Astrocyte (in vitro differentiated cells and primary cell): ENCODE data around the gene PLEKHM3. TPM values are rescaled to one million over a fixed set of nuclear protein-coding genes. Genes with fewer than 3 reads are reported as not detected.

Source experiments
- DNase-seq: peaks from one replicate; pipeline ENCODE4 v3.0.0-alpha.2; 2010; ENCODE audit warnings: low read depth
- FAIRE-seq: peaks from 2 replicates; lab custom pipeline; 2011; peaks lifted over from hg19 to GRCh38; lab: Jason Lieb, UNC
- H2AFZ ChIP-seq: 2 replicates; pipeline ENCODE4 v1.6.0; 2012; ENCODE audit warnings: low read depth, low read length, inconsistent platforms
- H3K27ac ChIP-seq: 2 replicates; pipeline ENCODE4 v1.5.1; 2011; ENCODE audit warnings: low read depth, low read length, inconsistent platforms
- H3K27me3 ChIP-seq: 2 replicates; pipeline ENCODE4 v1.6.0; 2011; ENCODE audit warnings: low read length, inconsistent platforms; ENCODE audit not compliant: insufficient read depth
- H3K36me3 ChIP-seq: 2 replicates; pipeline ENCODE4 v1.5.1; 2011; ENCODE audit warnings: low read length, inconsistent platforms; ENCODE audit not compliant: insufficient read depth
- H3K4me1 ChIP-seq: 2 replicates; pipeline ENCODE4 v1.5.1; 2011; ENCODE audit warnings: low read length, inconsistent platforms; ENCODE audit not compliant: insufficient read depth
- H3K4me2 ChIP-seq: 2 replicates; pipeline ENCODE4 v1.6.0; 2012; ENCODE audit warnings: low read length, inconsistent platforms
- H3K4me3 ChIP-seq: 2 replicates; pipeline ENCODE4 v1.5.1; 2011; ENCODE audit warnings: low read depth, mild to moderate bottlenecking, low read length, inconsistent platforms; ENCODE audit not compliant: insufficient read depth
- H3K79me2 ChIP-seq: 2 replicates; pipeline ENCODE4 v1.6.0; 2012; ENCODE audit warnings: mild to moderate bottlenecking, low read length, inconsistent platforms; ENCODE audit not compliant: insufficient read depth
- H3K9ac ChIP-seq: 2 replicates; pipeline ENCODE4 v1.6.0; 2012; ENCODE audit warnings: mild to moderate bottlenecking, low read length, inconsistent platforms
- H3K9me3 ChIP-seq: 2 replicates; pipeline ENCODE4 v1.5.1; 2012; ENCODE audit warnings: low read depth, mild to moderate bottlenecking, low read length, inconsistent platforms; ENCODE audit not compliant: insufficient read depth
- H4K20me1 ChIP-seq: 2 replicates; pipeline ENCODE4 v1.6.0; 2012; ENCODE audit warnings: low read length, inconsistent platforms; ENCODE audit not compliant: insufficient read depth
- H3K27ac Mint-ChIP-seq: one replicate; pipeline ENCODE4 v1.8.0; 2021; ENCODE audit warnings: mild to moderate bottlenecking, mixed read lengths; ENCODE audit not compliant: unreplicated experiment
- H3K27me3 Mint-ChIP-seq: one replicate; pipeline ENCODE4 v1.8.0; 2021; ENCODE audit warnings: low read depth, mixed read lengths; ENCODE audit not compliant: unreplicated experiment
- H3K36me3 Mint-ChIP-seq: one replicate; pipeline ENCODE4 v1.8.0; 2021; ENCODE audit warnings: low read depth, mixed read lengths; ENCODE audit not compliant: unreplicated experiment
- H3K4me1 Mint-ChIP-seq: one replicate; pipeline ENCODE4 v1.8.0; 2021; ENCODE audit warnings: low read depth, mixed read lengths; ENCODE audit not compliant: unreplicated experiment
- H3K4me3 Mint-ChIP-seq: one replicate; pipeline ENCODE4 v1.8.0; 2021; ENCODE audit warnings: mild to moderate bottlenecking, moderate library complexity, mixed read lengths; ENCODE audit not compliant: unreplicated experiment
- H3K9me3 Mint-ChIP-seq: one replicate; pipeline ENCODE4 v1.8.0; 2021; ENCODE audit warnings: mild to moderate bottlenecking, mixed read lengths; ENCODE audit not compliant: unreplicated experiment
- CTCF ChIP-seq: IDR thresholded peaks from 2 replicates; pipeline ENCODE4 v1.5.1; 2011; ENCODE audit warnings: low read depth, mild to moderate bottlenecking, inconsistent platforms, low read length, moderate library complexity; ENCODE audit not compliant: insufficient read depth
- EZH2 ChIP-seq: IDR thresholded peaks from 2 replicates; pipeline ENCODE4 v1.6.1; 2012; ENCODE audit warnings: mild to moderate bottlenecking, low read length, inconsistent platforms; ENCODE audit not compliant: insufficient read depth
- total RNA-seq: library from RNA; stranded (reverse); gene quantifications from 2 replicates; pipeline ENCODE4 v1.2.1, GENCODE V29; 2021

The PLEKHM3 gene
- total RNA-seq, 1 donor from 2014 or later, result 9.1 TPM

GRCh38 chr2:208017721-208018120 lies 7.6 kb downstream of the PLEKHM3 start:
- Mint-ChIP-seq H3K27ac (no peak overlapping the region), H3K27me3 (no peaks in the 10 kb centered on the region), H3K4me1 (peaks cover 9% of the 10 kb centered on the region), H3K9me3 (no peaks in the 10 kb centered on the region), H3K4me3 (no peak overlapping the region), H3K36me3 (peaks cover 2% of the 10 kb centered on the region)
- no peaks in the 10 kb centered on the region for H3K79me2 ChIP-seq
- H3K27me3 ChIP-seq, result no peaks in the 10 kb centered on the region
- H2AFZ ChIP-seq, result no peak overlapping the region
- no peaks in the 10 kb centered on the region for H3K36me3 ChIP-seq
- FAIRE-seq (no peak), DNase-seq (no peak)
- TF ChIP-seq EZH2 (no peak), CTCF (no peak)
- H3K9ac ChIP-seq, result no peak overlapping the region
- no peak overlapping the region for H3K4me3 ChIP-seq
- H3K9me3 ChIP-seq, result no peaks in the 10 kb centered on the region
- no peak overlapping the region for H3K27ac ChIP-seq
- no peaks in the 10 kb centered on the region for H3K4me1 ChIP-seq
- H3K4me2 ChIP-seq, result no peak overlapping the region
- no peaks in the 10 kb centered on the region for H4K20me1 ChIP-seq

DNA sequence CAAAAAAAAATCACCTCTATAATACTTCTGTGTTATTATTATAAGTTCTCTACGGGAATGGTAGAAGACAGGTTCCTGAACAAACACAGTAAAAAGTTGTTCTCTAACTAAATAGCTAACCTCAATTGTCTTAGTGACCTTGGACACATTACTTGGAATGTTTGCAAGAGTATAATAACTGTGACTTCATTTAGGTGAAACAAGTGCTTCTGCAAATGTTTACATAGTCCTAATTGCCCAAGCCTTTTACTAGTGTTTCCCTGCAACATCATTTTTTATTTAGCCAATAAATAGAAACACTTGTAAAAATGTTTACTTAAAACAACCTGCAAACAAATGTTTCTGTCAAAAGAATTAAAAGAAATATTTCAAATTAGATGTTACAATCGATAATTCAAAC lies 9.9 kb downstream of the PLEKHM3 start:
- no peaks in the 10 kb centered on the region for H3K27me3 ChIP-seq
- no peak for FAIRE-seq
- H3K36me3 ChIP-seq, result no peaks in the 10 kb centered on the region
- H3K4me3 ChIP-seq, result no peak overlapping the region
- peaks cover 5% of the 10 kb centered on the region for H3K79me2 ChIP-seq
- DNase-seq, result no peak
- H3K36me3 Mint-ChIP-seq, result peaks cover 2% of the 10 kb centered on the region
- no peak overlapping the region for H3K4me2 ChIP-seq
- no peaks in the 10 kb centered on the region for H3K9me3 Mint-ChIP-seq
- H3K4me1 Mint-ChIP-seq, result peaks cover 9% of the 10 kb centered on the region
- no peaks in the 10 kb centered on the region for H4K20me1 ChIP-seq
- no peak overlapping the region for H3K4me3 Mint-ChIP-seq
- no peak overlapping the region for H3K9ac ChIP-seq
- H3K27me3 Mint-ChIP-seq, result no peaks in the 10 kb centered on the region
- H3K4me1 ChIP-seq, result no peaks in the 10 kb centered on the region
- TF ChIP-seq EZH2 (no peak), CTCF (no peak)
- no peak overlapping the region for H3K27ac ChIP-seq
- no peaks in the 10 kb centered on the region for H3K9me3 ChIP-seq
- no peak overlapping the region for H2AFZ ChIP-seq
- H3K27ac Mint-ChIP-seq, result no peak overlapping the region

- Histone ChIP-seq H3K4me1 (no peaks in the 10 kb centered on the region), H3K79me2 (peaks cover 8% of the 10 kb centered on the region), H3K36me3 (no peaks in the 10 kb centered on the region), H3K9me3 (no peaks in the 10 kb centered on the region), H3K4me2 (no peak overlapping the region), H3K27ac (no peak overlapping the region), H2AFZ (no peak overlapping the region), H4K20me1 (no peaks in the 10 kb centered on the region), H3K9ac (no peak overlapping the region), H3K4me3 (no peak overlapping the region), H3K27me3 (no peaks in the 10 kb centered on the region)
- Mint-ChIP-seq H3K4me3 (no peak overlapping the region), H3K27me3 (no peaks in the 10 kb centered on the region), H3K9me3 (no peaks in the 10 kb centered on the region), H3K4me1 (peaks cover 9% of the 10 kb centered on the region), H3K27ac (peak overlapping the region; percentile 84), H3K36me3 (peaks cover 2% of the 10 kb centered on the region)
- FAIRE-seq, result no peak
- peak; percentile 65 for DNase-seq
- no peak for TF ChIP-seq CTCF
- no peak for TF ChIP-seq EZH2
Measured at GRCh38 chr2:208013285-208014178, 11.8 kb downstream of the PLEKHM3 start.
